MCF 10A (cell line): ENCODE measurements around the gene LRRC7. TPM values are rescaled to one million over a fixed set of nuclear protein-coding genes. Genes with fewer than 3 reads are reported as not detected.

ENCODE experiments used
- BruUV-seq: library from RNA; stranded (reverse); fragments of 400-500 nt; replicated peaks from 2 replicates; lab custom pipeline; 2021; lab: Mats Ljungman, UMichigan
- CTCF ChIA-PET: fragments of 300-600 bp; sonication (Branson Sonifier 250); formaldehyde crosslinking; extraction: SDS; loops from one replicate; lab custom pipeline; 2021; ENCODE audit warnings: antibody characterized with exemption, inconsistent platforms; lab: Yijun Ruan, JAX
- POLR2A ChIA-PET: fragments of 300-600, 350-650 bp; sonication (Branson Sonifier 250); formaldehyde crosslinking; extraction: SDS; loops from one replicate; lab custom pipeline; 2020; ENCODE audit warnings: antibody characterized with exemption, inconsistent platforms; lab: Yijun Ruan, JAX
- DNase-seq: peaks from one replicate; pipeline ENCODE4 v3.0.0-alpha.2; 2018; ENCODE audit not compliant: unreplicated experiment
- H3K27ac Mint-ChIP-seq: one replicate; pipeline ENCODE4 v1.8.0; 2022; ENCODE audit warnings: mild to moderate bottlenecking, low read depth, mixed read lengths; ENCODE audit not compliant: unreplicated experiment
- H3K27me3 Mint-ChIP-seq: one replicate; pipeline ENCODE4 v1.8.0; 2022; ENCODE audit warnings: mixed read lengths; ENCODE audit not compliant: insufficient read depth, unreplicated experiment
- H3K36me3 Mint-ChIP-seq: one replicate; pipeline ENCODE4 v1.8.0; 2022; ENCODE audit warnings: mild to moderate bottlenecking, moderate library complexity, mixed read lengths; ENCODE audit not compliant: insufficient read depth, unreplicated experiment
- H3K4me1 Mint-ChIP-seq: one replicate; pipeline ENCODE4 v1.8.0; 2022; ENCODE audit warnings: mixed read lengths; ENCODE audit not compliant: insufficient read depth, unreplicated experiment
- H3K4me3 Mint-ChIP-seq: one replicate; pipeline ENCODE4 v1.8.0; 2022; ENCODE audit warnings: mild to moderate bottlenecking, moderate library complexity, mixed read lengths; ENCODE audit not compliant: unreplicated experiment
- H3K9me3 Mint-ChIP-seq: one replicate; pipeline ENCODE4 v1.8.0; 2022; ENCODE audit warnings: mixed read lengths; ENCODE audit not compliant: unreplicated experiment
- intact Hi-C: fragments of 100-400 bp; cut with micrococcal nuclease; formaldehyde crosslinking; loops from 2 replicates; pipeline ENCODE4 v1.14.1; 2022
- total RNA-seq: library from RNA; stranded (reverse); gene quantifications from 2 replicates; pipeline ENCODE4 v1.2.3, GENCODE V29; 2022
- TF ChIP-seq, protein P1 (sequence below): fragments of 200-600 bp; IDR thresholded peaks from one replicate; pipeline ENCODE4 v1.8.0; 2022; ENCODE audit warnings: antibody characterized with exemption, mild to moderate bottlenecking; ENCODE audit not compliant: unreplicated experiment

LRRC7 gene
- total RNA-seq, 1 experiment from 2014 or later: not detected

DNA sequence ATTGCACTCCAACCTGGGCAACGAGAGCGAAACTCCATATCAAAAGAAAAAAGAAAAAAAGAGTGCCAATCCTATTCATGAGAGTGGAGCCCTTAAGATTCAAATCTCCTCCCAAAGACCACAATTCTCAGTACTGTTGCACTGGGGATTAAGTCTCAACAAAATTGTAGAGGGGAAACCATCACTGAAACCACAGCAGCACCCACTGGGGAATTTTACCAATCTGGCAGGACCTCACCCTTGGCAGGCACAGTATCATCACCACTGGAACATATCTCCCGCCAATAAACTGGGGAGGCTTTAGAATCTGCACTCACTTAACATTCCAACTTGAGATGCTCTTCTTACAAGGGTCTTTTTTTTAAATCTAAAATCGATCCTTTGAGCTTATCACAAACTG is 596.6 kb downstream of the LRRC7 start:
- BruUV-seq: no TSS peak
- no peak overlapping the region for H3K27ac Mint-ChIP-seq
- intact Hi-C loops: no loop called here
- H3K4me1 Mint-ChIP-seq: peaks cover 6% of the 10 kb centered on the region
- TF ChIP-seq, protein P1, sequence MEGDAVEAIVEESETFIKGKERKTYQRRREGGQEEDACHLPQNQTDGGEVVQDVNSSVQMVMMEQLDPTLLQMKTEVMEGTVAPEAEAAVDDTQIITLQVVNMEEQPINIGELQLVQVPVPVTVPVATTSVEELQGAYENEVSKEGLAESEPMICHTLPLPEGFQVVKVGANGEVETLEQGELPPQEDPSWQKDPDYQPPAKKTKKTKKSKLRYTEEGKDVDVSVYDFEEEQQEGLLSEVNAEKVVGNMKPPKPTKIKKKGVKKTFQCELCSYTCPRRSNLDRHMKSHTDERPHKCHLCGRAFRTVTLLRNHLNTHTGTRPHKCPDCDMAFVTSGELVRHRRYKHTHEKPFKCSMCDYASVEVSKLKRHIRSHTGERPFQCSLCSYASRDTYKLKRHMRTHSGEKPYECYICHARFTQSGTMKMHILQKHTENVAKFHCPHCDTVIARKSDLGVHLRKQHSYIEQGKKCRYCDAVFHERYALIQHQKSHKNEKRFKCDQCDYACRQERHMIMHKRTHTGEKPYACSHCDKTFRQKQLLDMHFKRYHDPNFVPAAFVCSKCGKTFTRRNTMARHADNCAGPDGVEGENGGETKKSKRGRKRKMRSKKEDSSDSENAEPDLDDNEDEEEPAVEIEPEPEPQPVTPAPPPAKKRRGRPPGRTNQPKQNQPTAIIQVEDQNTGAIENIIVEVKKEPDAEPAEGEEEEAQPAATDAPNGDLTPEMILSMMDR: no peak
- peaks cover 7% of the 10 kb centered on the region for H3K36me3 Mint-ChIP-seq
- CTCF ChIA-PET: no interaction called here
- no peaks in the 10 kb centered on the region for H3K9me3 Mint-ChIP-seq
- no peaks in the 10 kb centered on the region for H3K27me3 Mint-ChIP-seq
- DNase-seq: no peak
- POLR2A ChIA-PET: no interaction called here
- no peak overlapping the region for H3K4me3 Mint-ChIP-seq

GRCh38 chr1:70168283-70168682 is 600.6 kb downstream of the LRRC7 start:
- H3K4me1 Mint-ChIP-seq: peaks cover 6% of the 10 kb centered on the region
- intact Hi-C loops: no loop called here
- DNase-seq: no peak
- CTCF ChIA-PET: interaction anchor here (0.5 to 1.5 kb wide), 2 partner anchors 35 to 537 kb away, joined by 3 to 4 read pairs; no protein-coding TSS in a partner anchor
- BruUV-seq: no TSS peak
- POLR2A ChIA-PET: interaction anchor here (0.7 kb wide), 1 partner anchor 19 kb away, joined by 3 read pairs; no protein-coding TSS in a partner anchor
- no peaks in the 10 kb centered on the region for H3K36me3 Mint-ChIP-seq
- H3K27ac Mint-ChIP-seq: no peak overlapping the region
- H3K27me3 Mint-ChIP-seq: no peaks in the 10 kb centered on the region
- H3K9me3 Mint-ChIP-seq: no peaks in the 10 kb centered on the region
- TF ChIP-seq, protein P1: no peak
- no peak overlapping the region for H3K4me3 Mint-ChIP-seq

DNA sequence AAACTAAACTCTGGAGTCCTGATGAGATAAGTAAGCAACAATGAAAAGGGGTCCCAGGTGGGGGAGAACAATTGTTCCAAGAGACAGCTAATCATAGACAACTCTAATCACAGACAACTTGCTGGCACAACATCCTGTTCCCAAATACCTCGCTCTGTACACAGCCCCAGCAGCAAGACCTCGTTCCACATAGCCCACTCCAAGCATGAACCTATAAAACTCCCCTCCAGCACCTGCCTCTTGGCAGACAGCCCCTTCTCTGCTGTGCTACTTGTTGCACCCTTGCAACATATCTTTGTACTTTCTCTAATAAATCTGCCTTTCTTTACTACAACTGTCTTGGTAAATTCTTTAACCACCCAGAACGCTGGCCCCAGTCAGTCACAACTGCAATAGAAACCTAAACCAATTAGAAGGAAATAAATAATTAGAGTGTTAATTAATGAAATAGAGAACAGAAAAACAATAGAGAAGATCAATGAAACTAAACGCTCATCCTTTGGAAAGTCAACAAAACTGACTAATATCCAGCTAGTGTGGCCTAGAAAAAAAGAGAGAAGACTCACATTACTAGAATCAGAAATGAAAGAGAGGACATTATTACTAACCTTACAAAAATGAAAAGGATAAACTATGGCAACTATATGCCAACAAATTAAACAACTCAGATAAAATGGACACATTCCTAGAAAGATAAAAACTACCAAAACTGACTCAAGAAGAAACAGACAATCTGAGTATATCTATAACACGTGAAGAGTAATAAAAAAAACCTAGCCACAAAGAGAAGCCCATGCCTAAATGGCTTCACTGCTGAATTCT is 601.5 kb downstream of the LRRC7 start:
- H3K36me3 Mint-ChIP-seq: peaks cover 2% of the 10 kb centered on the region
- peaks cover 6% of the 10 kb centered on the region for H3K4me1 Mint-ChIP-seq
- ChIA-PET CTCF (no interaction called here), POLR2A (no interaction called here)
- no TSS peak for BruUV-seq
- H3K27me3 Mint-ChIP-seq: no peaks in the 10 kb centered on the region
- TF ChIP-seq, protein P1: no peak
- DNase-seq: no peak
- no peak overlapping the region for H3K4me3 Mint-ChIP-seq
- H3K9me3 Mint-ChIP-seq: no peaks in the 10 kb centered on the region
- no peak overlapping the region for H3K27ac Mint-ChIP-seq
- intact Hi-C loops: no loop called here

- CTCF ChIA-PET: no interaction called here
- Mint-ChIP-seq H3K9me3 (no peaks in the 10 kb centered on the region), H3K4me3 (no peak overlapping the region), H3K36me3 (peaks cover 21% of the 10 kb centered on the region), H3K4me1 (no peaks in the 10 kb centered on the region), H3K27ac (no peak overlapping the region), H3K27me3 (no peaks in the 10 kb centered on the region)
- intact Hi-C loops: no loop called here
- no peak for DNase-seq
- TF ChIP-seq, protein P1: no peak
- POLR2A ChIA-PET: no interaction called here
- no TSS peak for BruUV-seq
Observed at GRCh38 chr1:70171512-70171911, 603.8 kb downstream of the LRRC7 start.
